ENCODE data around the gene TMEM222. TPM values are rescaled to one million over a fixed set of nuclear protein-coding genes. Genes with fewer than 3 reads are reported as not detected.

TMEM222 gene
- polyA plus RNA-seq, 1 of the 3 experiments (the other 2 are of a cell fraction) = 51.7 TPM

GRCh38 chr1:27318596-27318995 lies 3.4 kb upstream of the TMEM222 start:
- TF ChIP-seq SIN3A (IDR thresholded peaks at IDR 0.05; ENCODE audit: borderline replicate concordance, low read depth, low read length) (0 out of 2 replicates have a peak, but pooled peaks have one; percentile 46), RCOR1 (IDR thresholded peaks at IDR 0.05; ENCODE audit: low read length) (peak; percentile 64; the same call in 1 of the 2 replicates), CHD2 (IDR thresholded peaks at IDR 0.05; ENCODE audit: low read length, partially characterized antibody) (peak; percentile 78), MXI1 (IDR thresholded peaks at IDR 0.05; ENCODE audit: low read depth, low read length) (no peak), EP300 (IDR thresholded peaks at IDR 0.05; ENCODE audit: borderline replicate concordance in 1 of 2, low read depth in 1 of 2, low read length in 1 of 2) (peak in 1 of 2 experiments; percentile 26; a peak in 1 of 4 replicates), RAD21 (IDR thresholded peaks at IDR 0.05; ENCODE audit: low read length) (no peak), POLR2AphosphoS5 (IDR thresholded peaks at IDR 0.05; ENCODE audit: low read depth, low read length) (peak; percentile 57; the same call in 1 of the 2 replicates), TCF12 (IDR thresholded peaks at IDR 0.05) (peak; percentile 88), FOSL2 (IDR thresholded peaks at IDR 0.05; ENCODE audit: borderline replicate concordance, low read depth) (no peak)
- Histone ChIP-seq H3K27me3 (ENCODE audit: insufficient read depth) (no peaks in the 10 kb centered on the region), H3K9me2 (no peaks in the 10 kb centered on the region), H3F3A (replicated peaks; ENCODE audit: insufficient read depth) (peaks cover 4% of the 10 kb centered on the region), H3K4me1 (ENCODE audit: control insufficient read depth in 1 of 2, insufficient read depth in 2 of 2, low read depth in 1 of 2, low read length in 1 of 2) (peaks cover 6 to 24% of the 10 kb centered on the region in 2 experiments; a peak in 3 of 4 replicates), H4K20me1 (ENCODE audit: insufficient read depth) (no peaks in the 10 kb centered on the region), H3K4me3 (ENCODE audit: low read depth in 2 of 2, low read length in 1 of 2) (no peak overlapping the region), H3K79me2 (ENCODE audit: insufficient read depth) (peaks cover 15% of the 10 kb centered on the region), H3K27ac (ENCODE audit: low read depth in 2 of 2, low read length in 1 of 2) (peak overlapping the region; percentile 0 to 83; a peak in 3 of 4 replicates), H3K9me3 (no peaks in the 10 kb centered on the region), H3K4me2 (no peak overlapping the region), H3K9ac (no peak overlapping the region), H2AFZ (ENCODE audit: low read depth) (no peak overlapping the region; the same call in 1 of the 2 replicates), H3K36me3 (replicated peaks in 1 of 2; ENCODE audit: control insufficient read depth in 1 of 2, insufficient read depth in 2 of 2, low read length in 1 of 2) (no peaks in the 10 kb centered on the region)
- DNase-seq = peak; percentile 65
- WGBS (ENCODE audit: low lambda C conversion rate) = 80% methylated on average over 1 of the region's 1 CpG
- ChIA-PET CTCF (interaction anchor here (0.8 to 17.1 kb wide), 6 partner anchors 9 to 69 kb away, joined by 3 to 185 read pairs (median 6); no protein-coding TSS in a partner anchor), POLR2A (interaction anchor here (0.7 kb wide), 1 partner anchor 19 kb away, joined by 3 read pairs; no protein-coding TSS in a partner anchor)

DNA sequence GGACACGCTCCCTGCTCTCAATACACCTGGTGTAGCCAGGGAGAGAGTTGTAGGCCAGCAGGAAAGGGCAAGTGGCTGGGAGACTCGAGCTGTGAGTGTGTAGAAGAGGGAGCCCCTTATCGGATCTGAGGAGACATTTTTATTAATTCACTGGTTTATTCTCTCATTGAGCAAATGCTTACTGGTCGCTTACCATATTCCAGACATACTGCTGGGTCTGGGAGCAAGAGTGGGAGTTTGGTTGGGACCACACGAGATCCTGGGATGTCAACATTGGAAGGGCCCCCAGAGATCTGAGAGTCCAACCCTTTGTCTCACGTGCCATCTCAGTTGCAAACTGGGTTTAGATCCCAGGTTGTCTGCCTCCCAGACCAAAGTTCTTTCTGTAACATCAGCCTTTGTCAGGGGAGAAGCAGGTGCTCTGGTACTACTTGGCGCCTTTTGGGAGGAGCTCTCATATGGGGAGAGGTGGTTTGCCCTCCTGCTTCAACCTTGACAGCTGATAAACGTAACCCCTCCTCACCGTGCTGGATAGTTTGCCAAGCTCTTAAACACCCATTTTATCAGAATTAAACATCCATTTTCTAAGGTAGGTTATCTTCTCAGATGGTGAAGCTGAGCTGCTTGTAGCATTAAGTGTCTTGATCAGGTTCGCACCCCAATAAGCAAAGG lies 742 bp downstream of the TMEM222 start:
- Histone ChIP-seq H3K27me3 (ENCODE audit: insufficient read depth) (no peaks in the 10 kb centered on the region), H3K4me3 (ENCODE audit: low read depth in 2 of 2, low read length in 1 of 2) (peak overlapping the region; percentile 95 to 100), H2AFZ (ENCODE audit: low read depth) (peak overlapping the region; percentile 65; the same call in 1 of the 2 replicates), H4K20me1 (ENCODE audit: insufficient read depth) (peaks cover 6% of the 10 kb centered on the region; the same call in 1 of the 2 replicates), H3K9me2 (no peaks in the 10 kb centered on the region), H3F3A (replicated peaks; ENCODE audit: insufficient read depth) (no peaks in the 10 kb centered on the region), H3K27ac (ENCODE audit: low read depth in 2 of 2, low read length in 1 of 2) (peak overlapping the region; percentile 79 to 92), H3K4me2 (peak overlapping the region; percentile 88), H3K36me3 (replicated peaks in 1 of 2; ENCODE audit: control insufficient read depth in 1 of 2, insufficient read depth in 2 of 2, low read length in 1 of 2) (peaks cover 12 to 22% of the 10 kb centered on the region in 2 experiments), H3K4me1 (ENCODE audit: control insufficient read depth in 1 of 2, insufficient read depth in 2 of 2, low read depth in 1 of 2, low read length in 1 of 2) (peaks cover 11 to 24% of the 10 kb centered on the region in 2 experiments; a peak in 3 of 4 replicates), H3K79me2 (ENCODE audit: insufficient read depth) (peaks cover 56% of the 10 kb centered on the region), H3K9me3 (no peaks in the 10 kb centered on the region), H3K9ac (peak overlapping the region; percentile 97)
- POLR2A ChIA-PET = interaction anchor here (1.1 to 1.2 kb wide), 2 partner anchors 23 to 43 kb away, joined by 5 read pairs; partner anchors contain the start of gene MAP3K6
- WGBS (ENCODE audit: low lambda C conversion rate) = 4% methylated on average over 9 of the region's 10 CpGs
- DNase-seq = no peak
- CTCF ChIA-PET = interaction anchor here (0.9 to 17.1 kb wide), 6 partner anchors 10 to 73 kb away, joined by 3 to 185 read pairs (median 10); no protein-coding TSS in a partner anchor
- TF ChIP-seq EZH2phosphoT487 (IDR thresholded peaks at IDR 0.05; ENCODE audit: borderline replicate concordance, low read depth) (no peak), RAD21 (IDR thresholded peaks at IDR 0.05; ENCODE audit: low read length) (no peak), FOXJ3 (CRISPR knock-in tag; IDR thresholded peaks at IDR 0.05) (no peak), GATA2 (CRISPR knock-in tag; IDR thresholded peaks at IDR 0.05) (no peak), TAF1 (IDR thresholded peaks at IDR 0.05; ENCODE audit: borderline replicate concordance, low read depth, low read length) (no peak), TCF12 (IDR thresholded peaks at IDR 0.05) (no peak), CHD2 (IDR thresholded peaks at IDR 0.05; ENCODE audit: low read length, partially characterized antibody) (no peak), SIN3A (IDR thresholded peaks at IDR 0.05; ENCODE audit: borderline replicate concordance, low read depth, low read length) (no peak), NRF1 (IDR thresholded peaks at IDR 0.05; ENCODE audit: low read depth, low read length) (no peak), ZBTB33 (IDR thresholded peaks at IDR 0.05; ENCODE audit: borderline replicate concordance, low read depth) (no peak), EP300 (IDR thresholded peaks at IDR 0.05; ENCODE audit: borderline replicate concordance in 1 of 2, low read depth in 1 of 2, low read length in 1 of 2) (no peak), MXI1 (IDR thresholded peaks at IDR 0.05; ENCODE audit: low read depth, low read length) (no peak; the same call in 1 of the 2 replicates)
- TF ChIP-seq, protein P1, sequence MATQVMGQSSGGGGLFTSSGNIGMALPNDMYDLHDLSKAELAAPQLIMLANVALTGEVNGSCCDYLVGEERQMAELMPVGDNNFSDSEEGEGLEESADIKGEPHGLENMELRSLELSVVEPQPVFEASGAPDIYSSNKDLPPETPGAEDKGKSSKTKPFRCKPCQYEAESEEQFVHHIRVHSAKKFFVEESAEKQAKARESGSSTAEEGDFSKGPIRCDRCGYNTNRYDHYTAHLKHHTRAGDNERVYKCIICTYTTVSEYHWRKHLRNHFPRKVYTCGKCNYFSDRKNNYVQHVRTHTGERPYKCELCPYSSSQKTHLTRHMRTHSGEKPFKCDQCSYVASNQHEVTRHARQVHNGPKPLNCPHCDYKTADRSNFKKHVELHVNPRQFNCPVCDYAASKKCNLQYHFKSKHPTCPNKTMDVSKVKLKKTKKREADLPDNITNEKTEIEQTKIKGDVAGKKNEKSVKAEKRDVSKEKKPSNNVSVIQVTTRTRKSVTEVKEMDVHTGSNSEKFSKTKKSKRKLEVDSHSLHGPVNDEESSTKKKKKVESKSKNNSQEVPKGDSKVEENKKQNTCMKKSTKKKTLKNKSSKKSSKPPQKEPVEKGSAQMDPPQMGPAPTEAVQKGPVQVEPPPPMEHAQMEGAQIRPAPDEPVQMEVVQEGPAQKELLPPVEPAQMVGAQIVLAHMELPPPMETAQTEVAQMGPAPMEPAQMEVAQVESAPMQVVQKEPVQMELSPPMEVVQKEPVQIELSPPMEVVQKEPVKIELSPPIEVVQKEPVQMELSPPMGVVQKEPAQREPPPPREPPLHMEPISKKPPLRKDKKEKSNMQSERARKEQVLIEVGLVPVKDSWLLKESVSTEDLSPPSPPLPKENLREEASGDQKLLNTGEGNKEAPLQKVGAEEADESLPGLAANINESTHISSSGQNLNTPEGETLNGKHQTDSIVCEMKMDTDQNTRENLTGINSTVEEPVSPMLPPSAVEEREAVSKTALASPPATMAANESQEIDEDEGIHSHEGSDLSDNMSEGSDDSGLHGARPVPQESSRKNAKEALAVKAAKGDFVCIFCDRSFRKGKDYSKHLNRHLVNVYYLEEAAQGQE (IDR thresholded peaks at IDR 0.05; ENCODE audit: low read depth, low read length) = no peak
- TF ChIP-seq, protein P2, sequence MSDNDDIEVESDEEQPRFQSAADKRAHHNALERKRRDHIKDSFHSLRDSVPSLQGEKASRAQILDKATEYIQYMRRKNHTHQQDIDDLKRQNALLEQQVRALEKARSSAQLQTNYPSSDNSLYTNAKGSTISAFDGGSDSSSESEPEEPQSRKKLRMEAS (IDR thresholded peaks at IDR 0.05; ENCODE audit: low read depth) = no peak

All from SK-N-SH (cell line).